ENCODE data around the gene PPP6R1. TPM values are rescaled to one million over a fixed set of nuclear protein-coding genes. Genes with fewer than 3 reads are reported as not detected.

The PPP6R1 gene
- total RNA-seq, 1 donor from 2014 or later, result 43.8 TPM

- no peak for TF ChIP-seq CTCF (conservative IDR thresholded peaks at IDR 0.05; ENCODE audit: low read depth, low read length)
- DNase-seq (ENCODE audit: low read depth), result no peak
These were observed 1.1 kb downstream of the PPP6R1 start for GRCh38 chr19:55257461-55258420.

GRCh38 chr19:55256562-55257460, 2.0 kb downstream of the PPP6R1 start:
- H3K4me3 ChIP-seq (ENCODE audit: low read depth, low read length), result peak overlapping the region; percentile 87
- no peak for TF ChIP-seq CTCF (conservative IDR thresholded peaks at IDR 0.05; ENCODE audit: low read depth, low read length)
- no peak for DNase-seq (ENCODE audit: low read depth)

More at GRCh38 chr19:55257461-55258420, 1.1 kb downstream of the PPP6R1 start:
- peak overlapping the region; percentile 87 for H3K4me3 ChIP-seq (ENCODE audit: low read depth, low read length)

GRCh38 chr19:55255618-55256423, 3.0 kb downstream of the PPP6R1 start:
- no peak for TF ChIP-seq CTCF (conservative IDR thresholded peaks at IDR 0.05; ENCODE audit: low read depth, low read length)
- DNase-seq (ENCODE audit: low read depth), result no peak
- peak overlapping the region; percentile 87 for H3K4me3 ChIP-seq (ENCODE audit: low read depth, low read length)

- no peak overlapping the region for H3K4me3 ChIP-seq (ENCODE audit: low read depth, low read length)
- TF ChIP-seq CTCF (conservative IDR thresholded peaks at IDR 0.05; ENCODE audit: low read depth, low read length), result no peak
- no peak for DNase-seq (ENCODE audit: low read depth)
These were observed 4.2 kb downstream of the PPP6R1 start for GRCh38 chr19:55254625-55254977.

GRCh38 chr19:55253842-55254624, 4.8 kb downstream of the PPP6R1 start:
- no peak overlapping the region for H3K4me3 ChIP-seq (ENCODE audit: low read depth, low read length)
- DNase-seq (ENCODE audit: low read depth), result no peak
- no peak for TF ChIP-seq CTCF (conservative IDR thresholded peaks at IDR 0.05; ENCODE audit: low read depth, low read length)

All from epithelial cell of proximal tubule (primary cell).